Ascending aorta (tissue), 2 donors: ENCODE data around the gene CCBE1. TPM values are rescaled to one million over a fixed set of nuclear protein-coding genes. Genes with fewer than 3 reads are reported as not detected.

Experiments
- DNase-seq, 2 donors: peaks; one replicate each; pipeline ENCODE4 v3.0.0-alpha.2; 2019; ENCODE audit warnings: low spot score in 2 of 2
- H3K27ac ChIP-seq, 2 donors: fragments of 200-600 bp; sonication (generic); one replicate each; pipeline ENCODE4 v1.5.1; 2016 to 2017; ENCODE audit warnings: mild to moderate bottlenecking in 1 of 2
- H3K27me3 ChIP-seq: fragments of 200-600 bp; sonication (generic); one replicate; pipeline ENCODE4 v1.5.1; 2017
- H3K36me3 ChIP-seq, 2 donors: fragments of 200-600 bp; sonication (generic); one replicate each; pipeline ENCODE4 v1.5.1; 2016
- H3K4me1 ChIP-seq, 2 donors: fragments of 200-600 bp; sonication (generic); one replicate each; pipeline ENCODE4 v1.5.1; 2016 to 2017; ENCODE audit warnings: mild to moderate bottlenecking in 1 of 2
- H3K4me3 ChIP-seq, 2 donors: fragments of 200-600 bp; sonication (generic); one replicate each; pipeline ENCODE4 v1.5.1; 2016 to 2017; ENCODE audit warnings: mild to moderate bottlenecking in 1 of 2
- H3K9me3 ChIP-seq, 2 donors: fragments of 200-600 bp; sonication (generic); one replicate each; pipeline ENCODE4 v1.5.1; 2016
- intact Hi-C: fragments of 100-400 bp; cut with DNase I; formaldehyde crosslinking; loops from one replicate; pipeline ENCODE4 v1.15.1; 2023
- total RNA-seq: library from RNA; depleted of rRNA; stranded (reverse); fragments of >200 nt; gene quantifications from one replicate; pipeline ENCODE4 v1.1.0, GENCODE V29; 2016
- TF ChIP-seq, protein P1 (sequence below), 3 experiments: fragments of 200-600 bp in 2 of 3; fragments of 450-650 bp in 1 of 3; sonication (generic) in 2 of 3; IDR thresholded peaks; one replicate each; pipeline ENCODE4 v1.5.1; 2016 to 2019; ENCODE audit warnings: antibody characterized with exemption in 3 of 3, mild to moderate bottlenecking in 1 of 3, moderate library complexity in 1 of 3

Gene CCBE1
- total RNA-seq, 1 donor from 2014 or later, result 0.32 TPM

DNA sequence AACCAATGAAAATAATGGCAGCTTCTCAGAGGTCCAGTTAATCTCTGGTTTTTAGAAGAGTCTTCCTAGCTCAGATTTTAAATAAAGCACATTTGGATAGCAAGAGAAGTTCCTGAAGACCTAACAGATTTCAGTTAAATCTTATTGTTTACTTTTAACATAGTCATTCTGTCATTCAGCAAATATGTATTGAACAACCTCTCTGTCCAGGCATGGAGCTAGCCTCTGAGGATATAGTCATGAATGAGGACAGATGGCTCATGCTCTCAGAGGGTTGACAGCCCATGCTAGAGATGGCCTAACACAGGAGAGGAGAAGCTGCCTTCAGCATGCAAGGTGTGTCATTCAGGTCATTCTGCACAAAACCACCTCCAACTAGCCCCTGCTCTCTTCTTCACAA is 6.2 kb downstream of the CCBE1 start:
- Histone ChIP-seq H3K4me3 (no peak overlapping the region), H3K27me3 (no peaks in the 10 kb centered on the region), H3K36me3 (no peaks in the 10 kb centered on the region), H3K9me3 (no peaks in the 10 kb centered on the region), H3K4me1 (no peaks in the 10 kb centered on the region), H3K27ac (no peak overlapping the region)
- TF ChIP-seq, protein P1, sequence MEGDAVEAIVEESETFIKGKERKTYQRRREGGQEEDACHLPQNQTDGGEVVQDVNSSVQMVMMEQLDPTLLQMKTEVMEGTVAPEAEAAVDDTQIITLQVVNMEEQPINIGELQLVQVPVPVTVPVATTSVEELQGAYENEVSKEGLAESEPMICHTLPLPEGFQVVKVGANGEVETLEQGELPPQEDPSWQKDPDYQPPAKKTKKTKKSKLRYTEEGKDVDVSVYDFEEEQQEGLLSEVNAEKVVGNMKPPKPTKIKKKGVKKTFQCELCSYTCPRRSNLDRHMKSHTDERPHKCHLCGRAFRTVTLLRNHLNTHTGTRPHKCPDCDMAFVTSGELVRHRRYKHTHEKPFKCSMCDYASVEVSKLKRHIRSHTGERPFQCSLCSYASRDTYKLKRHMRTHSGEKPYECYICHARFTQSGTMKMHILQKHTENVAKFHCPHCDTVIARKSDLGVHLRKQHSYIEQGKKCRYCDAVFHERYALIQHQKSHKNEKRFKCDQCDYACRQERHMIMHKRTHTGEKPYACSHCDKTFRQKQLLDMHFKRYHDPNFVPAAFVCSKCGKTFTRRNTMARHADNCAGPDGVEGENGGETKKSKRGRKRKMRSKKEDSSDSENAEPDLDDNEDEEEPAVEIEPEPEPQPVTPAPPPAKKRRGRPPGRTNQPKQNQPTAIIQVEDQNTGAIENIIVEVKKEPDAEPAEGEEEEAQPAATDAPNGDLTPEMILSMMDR (IDR thresholded peaks at IDR 0.05), result no peak
- no peak for DNase-seq
- intact Hi-C loops, result no loop called here

DNA sequence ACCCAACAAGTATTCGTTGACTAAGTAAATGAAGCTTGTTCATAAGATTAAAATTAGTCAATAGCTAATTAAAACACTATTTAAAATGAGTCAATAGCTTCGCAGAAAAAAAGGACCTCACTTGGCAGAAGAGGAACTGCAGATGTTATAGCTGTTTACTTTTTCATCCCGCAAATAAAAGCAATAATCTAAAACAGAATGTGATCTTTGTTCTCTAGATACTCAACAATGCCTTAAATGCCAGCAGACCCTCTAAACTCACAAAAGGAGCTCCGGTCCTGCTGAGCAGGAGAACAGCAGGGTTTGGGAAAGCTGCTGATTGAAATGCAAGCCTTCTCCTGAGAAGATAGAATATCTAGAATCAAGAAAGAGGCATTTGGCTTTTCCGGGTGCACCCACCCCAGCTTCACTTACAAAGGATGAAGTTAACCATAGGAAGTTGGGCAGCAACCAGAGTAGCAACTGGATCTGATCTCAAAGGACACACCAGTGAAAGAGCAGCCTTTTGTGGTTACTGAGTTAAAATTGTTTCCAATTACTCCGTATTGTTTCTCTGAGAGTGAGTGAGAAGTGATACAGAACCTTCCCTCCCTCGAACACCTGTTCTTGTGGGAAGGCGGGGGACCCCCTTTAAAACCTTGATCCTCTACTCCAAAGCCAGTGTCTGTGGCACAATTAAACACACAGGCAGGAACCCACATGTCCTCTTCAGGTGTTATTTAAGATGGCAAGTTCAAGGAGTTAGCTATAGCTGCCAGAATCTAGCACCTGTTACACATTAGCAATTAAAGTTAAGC is 6.8 kb downstream of the CCBE1 start:
- H3K27ac ChIP-seq, result no peak overlapping the region
- no peaks in the 10 kb centered on the region for H3K27me3 ChIP-seq
- TF ChIP-seq, protein P1 (IDR thresholded peaks at IDR 0.05), result no peak
- no peaks in the 10 kb centered on the region for H3K4me1 ChIP-seq
- H3K4me3 ChIP-seq, result no peak overlapping the region
- intact Hi-C loops, result no loop called here
- DNase-seq, result no peak
- H3K36me3 ChIP-seq, result no peaks in the 10 kb centered on the region
- H3K9me3 ChIP-seq, result no peaks in the 10 kb centered on the region

DNA sequence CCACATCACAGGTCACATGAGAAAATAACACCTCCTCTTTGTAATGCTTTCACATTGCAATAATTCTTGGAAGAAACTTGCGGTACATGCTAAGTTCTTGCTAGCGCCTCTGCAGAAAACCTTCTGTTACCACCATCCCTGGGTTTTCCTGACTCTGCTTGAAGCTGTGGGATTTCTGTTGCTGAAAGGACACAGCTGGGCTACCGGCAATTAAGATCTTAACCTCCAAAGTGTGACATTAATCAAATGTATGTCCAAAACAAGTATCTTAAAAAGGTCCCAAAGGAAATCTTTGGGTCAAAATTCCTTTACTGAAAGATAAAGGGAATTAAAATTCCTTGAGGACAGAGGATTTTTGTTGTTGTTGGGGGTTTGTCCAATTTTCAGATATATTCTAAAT is 7.5 kb downstream of the CCBE1 start:
- intact Hi-C loops, result no loop called here
- TF ChIP-seq, protein P1 (IDR thresholded peaks at IDR 0.05), result no peak
- H3K27me3 ChIP-seq, result no peaks in the 10 kb centered on the region
- H3K9me3 ChIP-seq, result no peaks in the 10 kb centered on the region
- H3K36me3 ChIP-seq, result no peaks in the 10 kb centered on the region
- no peak overlapping the region for H3K27ac ChIP-seq
- no peak for DNase-seq
- no peak overlapping the region for H3K4me3 ChIP-seq
- no peaks in the 10 kb centered on the region for H3K4me1 ChIP-seq

DNA sequence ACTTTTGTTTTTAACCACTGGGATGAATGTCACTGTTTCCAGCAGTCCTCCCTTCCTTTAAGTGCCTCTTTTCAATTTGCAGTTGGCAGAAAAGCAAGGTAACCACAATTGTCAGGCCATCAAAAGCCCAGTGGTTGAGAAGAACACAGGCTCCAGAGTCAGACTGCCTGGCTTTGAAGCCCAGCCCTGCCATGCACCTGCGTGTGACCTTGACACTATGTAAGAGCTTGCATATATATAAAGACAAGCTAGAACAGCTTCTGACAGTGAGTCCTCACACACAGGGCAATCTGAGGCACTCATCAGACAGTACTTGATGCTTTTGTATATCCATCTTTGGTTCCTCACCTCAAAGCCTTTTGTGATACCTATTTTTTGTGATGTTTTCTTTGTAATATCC is 11.0 kb downstream of the CCBE1 start:
- TF ChIP-seq, protein P1 (IDR thresholded peaks at IDR 0.05), result no peak
- Histone ChIP-seq H3K9me3 (no peaks in the 10 kb centered on the region), H3K4me1 (no peaks in the 10 kb centered on the region), H3K27me3 (no peaks in the 10 kb centered on the region), H3K4me3 (no peak overlapping the region), H3K27ac (no peak overlapping the region), H3K36me3 (no peaks in the 10 kb centered on the region)
- intact Hi-C loops, result no loop called here
- DNase-seq, result no peak

DNA sequence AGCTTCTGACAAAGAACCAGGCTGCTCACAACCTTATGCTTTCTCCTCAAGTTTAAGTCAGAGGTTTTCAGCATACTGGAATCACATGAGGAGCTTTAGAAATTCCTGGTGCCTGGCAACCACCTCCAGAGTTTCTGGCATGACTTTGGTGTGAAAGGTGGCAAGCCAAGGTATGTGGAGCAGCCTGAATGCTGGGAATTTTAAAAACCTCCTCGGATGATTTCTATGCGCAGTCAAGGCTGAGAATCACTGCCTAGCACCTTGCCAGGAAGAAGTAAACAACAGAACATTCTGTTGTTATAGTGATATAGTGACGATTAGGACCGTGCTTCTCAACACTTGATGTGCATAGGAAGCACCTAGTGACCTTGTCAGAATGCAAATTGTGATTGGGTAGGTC is 11.7 kb downstream of the CCBE1 start:
- Histone ChIP-seq H3K4me1 (no peaks in the 10 kb centered on the region), H3K27ac (no peak overlapping the region), H3K36me3 (no peaks in the 10 kb centered on the region), H3K9me3 (no peaks in the 10 kb centered on the region), H3K4me3 (no peak overlapping the region), H3K27me3 (no peaks in the 10 kb centered on the region)
- TF ChIP-seq, protein P1 (IDR thresholded peaks at IDR 0.05), result no peak
- no peak for DNase-seq
- intact Hi-C loops, result no loop called here
